Liver (tissue), 9 donors: ENCODE results near the gene AGPAT4. TPM values are rescaled to one million over a fixed set of nuclear protein-coding genes. Genes with fewer than 3 reads are reported as not detected.

Experiments used
- DNase-seq: peaks from one replicate; pipeline ENCODE4 v3.0.0-alpha.2; 2017; ENCODE audit warnings: low spot score
- H3K27ac ChIP-seq, 2 donors: one replicate each; pipeline ENCODE4 v1.7.0; 2013; ENCODE audit warnings: inconsistent platforms in 2 of 2, low read length in 2 of 2, control low read depth in 1 of 2, low read depth in 1 of 2, mild to moderate bottlenecking in 1 of 2
- H3K27me3 ChIP-seq, 4 donors: one replicate each; pipeline versions ENCODE4 v1.6.1 to v1.7.0; 2013; ENCODE audit warnings: low read length in 3 of 4, inconsistent platforms in 1 of 4, mild to moderate bottlenecking in 1 of 4, moderate library complexity in 1 of 4; ENCODE audit not compliant: control insufficient read depth in 4 of 4, insufficient read depth in 4 of 4
- H3K36me3 ChIP-seq, 4 donors: one replicate each; pipeline versions ENCODE4 v1.6.1 to v1.7.0; 2013; ENCODE audit warnings: low read length in 3 of 4, mild to moderate bottlenecking in 3 of 4, low read depth in 1 of 4, moderate library complexity in 1 of 4; ENCODE audit not compliant: control insufficient read depth in 4 of 4, insufficient read depth in 3 of 4
- H3K4me1 ChIP-seq, 4 donors: one replicate each; pipeline versions ENCODE4 v1.6.1 to v1.7.0; 2013; ENCODE audit warnings: low read length in 3 of 4, mild to moderate bottlenecking in 3 of 4, moderate library complexity in 1 of 4; ENCODE audit not compliant: control insufficient read depth in 4 of 4, insufficient read depth in 4 of 4
- H3K4me3 ChIP-seq, 3 donors: one replicate each; pipeline versions ENCODE4 v1.6.1 to v1.7.0; 2013; ENCODE audit warnings: low read length in 3 of 3, control low read depth in 1 of 3, low read depth in 1 of 3, mild to moderate bottlenecking in 1 of 3
- H3K9ac ChIP-seq, 2 donors: one replicate each; pipeline ENCODE4 v1.7.0; 2013; ENCODE audit warnings: low read length in 2 of 2, mild to moderate bottlenecking in 2 of 2, moderate library complexity in 2 of 2, control low read depth in 1 of 2, low read depth in 1 of 2
- H3K9me3 ChIP-seq, 4 donors: one replicate each; pipeline versions ENCODE4 v1.6.1 to v1.7.0; 2013; ENCODE audit warnings: low read length in 3 of 4; ENCODE audit not compliant: control insufficient read depth in 4 of 4
- ATF3 ChIP-seq: IDR thresholded peaks from 2 replicates; pipeline ENCODE4 v1.6.1; 2016; ENCODE audit warnings: antibody characterized with exemption
- CTCF ChIP-seq: fragments of 150-350 bp; IDR thresholded peaks from 2 replicates; pipeline ENCODE4 v1.5.1; 2017; ENCODE audit warnings: improper control_type of control experiment, low read depth, low read length; ENCODE audit not compliant: missing input control
- EGR1 ChIP-seq, 2 donors: IDR thresholded peaks; 2 replicates each; pipeline ENCODE4 v1.6.1; 2016 to 2018; ENCODE audit warnings: antibody characterized with exemption in 2 of 2, low read depth in 2 of 2
- FOXA1 ChIP-seq: IDR thresholded peaks from 2 replicates; pipeline ENCODE4 v1.6.1; 2016; ENCODE audit warnings: antibody characterized with exemption
- FOXA2 ChIP-seq: IDR thresholded peaks from 2 replicates; pipeline ENCODE4 v1.6.1; 2016; ENCODE audit warnings: antibody characterized with exemption
- GABPA ChIP-seq, 2 donors: IDR thresholded peaks in 1 of 2; conservative IDR thresholded peaks in 1 of 2; 2 replicates each; pipeline ENCODE4 v1.6.1; 2016; ENCODE audit warnings: antibody characterized with exemption in 2 of 2, mild to moderate bottlenecking in 1 of 2, moderate library complexity in 1 of 2
- HNF4A ChIP-seq, 2 donors: conservative IDR thresholded peaks; 2 replicates each; pipeline ENCODE4 v1.6.1; 2016; ENCODE audit warnings: antibody characterized with exemption in 2 of 2, mild to moderate bottlenecking in 2 of 2
- HNF4G ChIP-seq: IDR thresholded peaks from 2 replicates; pipeline ENCODE4 v1.6.1; 2016; ENCODE audit warnings: antibody characterized with exemption
- JUND ChIP-seq, 2 donors: IDR thresholded peaks; 2 replicates each; pipeline ENCODE4 v1.6.1; 2016; ENCODE audit warnings: antibody characterized with exemption in 2 of 2
- MAX ChIP-seq: IDR thresholded peaks from 2 replicates; pipeline ENCODE4 v1.6.1; 2016; ENCODE audit warnings: antibody characterized with exemption
- NR2F2 ChIP-seq: IDR thresholded peaks from 2 replicates; pipeline ENCODE4 v1.6.1; 2016; ENCODE audit warnings: antibody characterized with exemption
- RAD21 ChIP-seq, 2 donors: IDR thresholded peaks; 2 replicates each; pipeline ENCODE4 v1.6.1; 2016; ENCODE audit warnings: antibody characterized with exemption in 2 of 2, mild to moderate bottlenecking in 2 of 2
- REST ChIP-seq: IDR thresholded peaks from 2 replicates; pipeline ENCODE4 v1.6.1; 2016; ENCODE audit warnings: antibody characterized with exemption, mild to moderate bottlenecking
- RXRA ChIP-seq, 2 donors: IDR thresholded peaks; 2 replicates each; pipeline ENCODE4 v1.6.1; 2017 to 2018; ENCODE audit warnings: antibody characterized with exemption in 2 of 2, mild to moderate bottlenecking in 1 of 2
- SP1 ChIP-seq: IDR thresholded peaks from 2 replicates; pipeline ENCODE4 v1.6.1; 2018; ENCODE audit warnings: antibody characterized with exemption, mild to moderate bottlenecking
- TAF1 ChIP-seq: conservative IDR thresholded peaks from 2 replicates; pipeline ENCODE4 v1.6.1; 2016; ENCODE audit warnings: antibody characterized with exemption, mild to moderate bottlenecking
- YY1 ChIP-seq: IDR thresholded peaks from 2 replicates; pipeline ENCODE4 v1.6.1; 2016; ENCODE audit warnings: antibody characterized with exemption, mild to moderate bottlenecking
- ZBTB33 ChIP-seq: IDR thresholded peaks from 2 replicates; pipeline ENCODE4 v1.6.1; 2016; ENCODE audit warnings: antibody characterized with exemption
- WGBS: extraction: QIAGEN DNeasy Blood & Tissue Kit; methylation state at CpG from one replicate; pipeline ENCODE4 v1.1.7; 2013; 5-methylcytosine and 5-hydroxymethylcytosine counted together
- polyA plus RNA-seq, 2 donors: library from polyadenylated mRNA; stranded (reverse) in 1 of 2; unstranded in 1 of 2; fragments of 200-250 nt in 1 of 2; fragments of >200 nt in 1 of 2; fragmentation: Nextera tagmentation in 1 of 2; extraction: Ambion mirVana in 1 of 2; gene quantifications; one replicate each; pipeline versions ENCODE4 v1.2.1 to v1.2.3, GENCODE V29; 2013 to 2015
- total RNA-seq, 2 donors: library from RNA; depleted of rRNA; stranded (reverse); fragments of >200 nt; gene quantifications; one replicate each; pipeline ENCODE4 v1.2.3, GENCODE V29; 2014
- donor health status: healthy.
- donor health status: healthy.
- donor health status: healthy.
- donor health status: healthy.
- donor health status: healthy.

AGPAT4 gene
- total and polyA plus RNA-seq, 4 donors: 0.44 to 17.5 (median 0.69) TPM

GRCh38 chr6:161292650-161293281 lies 18.9 kb upstream of the AGPAT4 start:
- 70% methylated on average over 10 of the region's 10 CpGs for WGBS
- Histone ChIP-seq H3K27ac (no peak overlapping the region), H3K9ac (no peak overlapping the region), H3K27me3 (no peaks in the 10 kb centered on the region), H3K36me3 (no peaks in the 10 kb centered on the region), H3K4me3 (no peak overlapping the region), H3K9me3 (no peaks in the 10 kb centered on the region), H3K4me1 (no peaks in the 10 kb centered on the region)
- TF ChIP-seq FOXA1 (no peak), MAX (no peak), EGR1 (IDR thresholded peaks at IDR 0.05; ENCODE audit: low read depth in 2 of 2) (no peak), GABPA (IDR thresholded peaks at IDR 0.05 in 1 of 2, conservative IDR thresholded peaks at IDR 0.05 in 1 of 2) (no peak), ATF3 (no peak), HNF4G (no peak), RAD21 (IDR thresholded peaks at IDR 0.05) (no peak), HNF4A (conservative IDR thresholded peaks at IDR 0.05) (no peak), CTCF (no peak)
- DNase-seq: no peak

GRCh38 chr6:161292145-161292544 lies 18.3 kb upstream of the AGPAT4 start:
- Histone ChIP-seq H3K36me3 (no peaks in the 10 kb centered on the region), H3K4me1 (no peaks in the 10 kb centered on the region), H3K9me3 (no peaks in the 10 kb centered on the region), H3K4me3 (no peak overlapping the region), H3K9ac (no peak overlapping the region), H3K27ac (no peak overlapping the region), H3K27me3 (no peaks in the 10 kb centered on the region)
- DNase-seq: no peak
- 89% methylated on average over 6 of the region's 6 CpGs for WGBS
- TF ChIP-seq CTCF (no peak), NR2F2 (no peak), EGR1 (IDR thresholded peaks at IDR 0.05; ENCODE audit: low read depth in 2 of 2) (no peak), ATF3 (no peak), JUND (IDR thresholded peaks at IDR 0.05) (no peak), GABPA (IDR thresholded peaks at IDR 0.05 in 1 of 2, conservative IDR thresholded peaks at IDR 0.05 in 1 of 2) (no peak), REST (no peak), FOXA2 (no peak), SP1 (no peak), ZBTB33 (no peak), RXRA (IDR thresholded peaks at IDR 0.05) (no peak), MAX (no peak), HNF4G (no peak), RAD21 (IDR thresholded peaks at IDR 0.05) (no peak), HNF4A (conservative IDR thresholded peaks at IDR 0.05) (no peak), TAF1 (no peak), YY1 (no peak)
